ENCODE measurements around the gene ZNF618.

ZNF618 gene

DNA sequence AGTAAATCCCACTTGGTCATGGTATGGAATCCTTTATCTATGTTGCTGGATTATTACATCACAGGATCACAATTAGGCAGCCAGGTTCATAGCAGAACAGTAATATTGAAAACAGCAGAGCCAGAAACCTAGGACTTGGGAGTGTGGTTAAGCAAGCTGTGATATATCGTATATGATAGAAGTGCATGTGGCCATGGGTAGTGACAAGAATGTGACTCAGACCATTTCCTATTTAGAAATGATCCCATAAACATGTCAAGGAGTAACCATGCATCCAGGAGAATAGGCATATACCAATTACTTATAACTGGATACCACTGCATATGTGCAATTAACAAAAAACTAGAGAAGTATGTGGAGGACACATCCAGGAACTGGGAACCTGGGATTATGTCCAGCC, 170.8 kb downstream of the ZNF618 start:
- no peak for DNase-seq

DNA sequence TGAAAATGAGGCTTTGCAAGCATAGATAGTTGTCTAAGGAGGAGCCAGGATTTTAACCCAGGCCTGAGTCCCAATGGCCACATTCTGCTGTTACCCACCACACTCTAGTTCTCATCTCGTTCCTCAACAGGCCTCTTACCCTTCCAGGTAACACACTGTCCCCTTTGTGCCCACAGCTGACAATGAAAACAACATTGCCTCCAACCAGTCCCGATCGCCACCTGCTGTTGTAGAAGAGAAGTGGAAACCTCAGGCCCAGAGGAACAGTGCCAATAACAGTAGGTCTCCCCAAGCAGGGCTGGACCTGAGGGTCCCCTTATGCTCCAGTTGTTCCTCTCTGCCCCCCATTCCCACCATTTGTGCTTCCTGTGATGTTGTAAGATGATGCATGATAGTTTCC, 171.6 kb downstream of the ZNF618 start:
- DNase-seq: peak; percentile 8 to 24 (median 23)

GRCh38 chr9:114048533-114049415, 172.7 kb downstream of the ZNF618 start:
- DNase-seq: no peak

GRCh38 chr9:114049441-114050225, 173.5 kb downstream of the ZNF618 start:
- DNase-seq: no peak

DNA sequence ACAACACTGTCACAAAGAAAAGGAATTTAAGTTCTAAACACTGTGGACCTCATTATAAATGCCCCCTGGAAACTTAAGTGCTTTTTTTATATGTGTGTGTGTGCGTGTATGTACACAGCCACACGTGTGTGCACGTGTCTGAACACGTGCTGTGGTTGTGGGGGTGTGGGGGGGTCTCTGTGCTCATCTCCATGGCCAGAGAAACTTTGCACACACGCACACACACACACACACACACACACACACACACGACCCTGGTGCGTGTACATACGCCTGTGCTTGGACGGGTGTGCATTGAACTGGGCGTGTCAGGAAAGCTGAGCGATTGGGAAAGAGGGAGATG, 174.1 kb downstream of the ZNF618 start:
- no peak for DNase-seq

GRCh38 chr9:114050646-114051045, 174.5 kb downstream of the ZNF618 start:
- no peak for DNase-seq

DNA sequence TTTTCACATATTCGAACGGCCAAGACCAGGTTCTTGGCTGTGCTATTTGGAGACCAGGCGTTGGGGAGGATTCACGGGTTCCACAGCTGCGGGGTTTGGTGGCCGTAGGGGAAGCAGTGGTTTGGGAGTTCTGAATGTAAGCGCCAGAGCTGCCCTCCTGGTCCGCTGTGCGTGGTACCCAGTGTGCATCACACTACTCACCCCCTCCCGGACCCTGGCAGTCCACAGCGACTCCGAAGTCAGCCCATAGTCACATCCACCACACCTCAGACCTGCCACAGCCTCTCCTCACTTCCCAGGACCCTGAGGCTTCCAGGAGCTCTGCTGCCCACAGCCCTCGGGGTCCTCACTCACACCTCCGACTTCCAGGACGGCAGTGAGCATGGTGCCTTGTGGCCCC, 175.2 kb downstream of the ZNF618 start:
- no peak for DNase-seq

- no peak for DNase-seq
Observed at GRCh38 chr9:114051706-114052105, 175.6 kb downstream of the ZNF618 start.

DNA sequence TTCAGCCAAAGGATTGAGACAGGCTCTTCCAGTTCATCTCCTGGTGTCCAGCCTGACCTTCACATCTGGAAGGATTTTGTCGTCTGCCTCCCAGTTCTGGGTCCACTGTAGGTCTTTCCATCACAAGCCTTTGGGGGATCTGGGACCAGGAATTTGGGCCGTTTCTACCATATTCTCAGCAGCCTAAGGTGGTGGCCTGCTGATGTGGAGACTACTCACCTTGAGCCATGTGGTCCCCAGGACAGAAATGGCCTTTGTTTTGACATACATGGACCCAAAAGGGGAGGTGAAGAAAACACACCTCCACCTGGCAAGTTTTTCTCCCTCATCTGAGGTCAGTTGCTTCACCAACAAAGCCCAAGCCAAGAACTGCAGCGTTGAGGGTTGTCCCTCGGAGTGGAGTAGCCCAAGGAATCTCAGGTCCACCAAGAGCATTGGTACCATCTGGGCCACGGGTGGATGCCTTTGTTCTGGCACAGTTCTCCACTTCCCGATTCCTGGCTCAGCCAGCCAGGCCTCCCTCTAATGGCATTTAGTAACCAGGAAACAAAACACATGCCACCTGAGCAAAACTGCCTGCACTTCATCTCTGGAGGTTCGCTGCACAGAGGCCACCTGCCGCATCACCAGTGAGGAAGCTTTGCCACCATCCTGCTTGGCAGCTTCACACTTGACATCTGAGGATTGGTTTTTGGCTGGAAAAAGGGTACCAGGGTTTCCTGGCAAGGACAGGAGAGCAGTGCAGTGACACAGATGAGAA, 177.3 kb downstream of the ZNF618 start:
- DNase-seq: no peak

GRCh38 chr9:114054191-114054690, 178.1 kb downstream of the ZNF618 start:
- no peak for DNase-seq

DNA sequence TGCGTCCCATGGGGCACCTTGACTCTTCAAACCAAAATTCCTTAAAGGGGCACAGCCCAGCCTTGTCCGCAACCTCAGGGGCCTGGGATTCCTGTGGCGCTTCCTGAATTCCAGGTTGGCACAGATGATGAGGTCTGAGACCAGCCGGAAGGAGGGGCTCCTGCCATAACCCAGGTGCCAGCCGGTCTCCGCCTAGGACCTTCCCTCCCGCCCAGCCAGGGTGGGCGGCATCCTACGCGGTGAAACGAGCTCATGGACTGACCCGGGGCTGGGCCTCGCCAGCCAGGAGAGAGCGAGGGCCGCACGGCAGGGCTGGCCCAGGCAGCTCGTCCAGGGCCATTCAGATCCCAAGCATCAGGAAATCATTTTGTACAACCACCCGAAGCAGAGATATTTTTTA, 179.0 kb downstream of the ZNF618 start:
- DNase-seq: no peak

GRCh38 chr9:114055894-114056293, 179.8 kb downstream of the ZNF618 start:
- DNase-seq: no peak

DNA sequence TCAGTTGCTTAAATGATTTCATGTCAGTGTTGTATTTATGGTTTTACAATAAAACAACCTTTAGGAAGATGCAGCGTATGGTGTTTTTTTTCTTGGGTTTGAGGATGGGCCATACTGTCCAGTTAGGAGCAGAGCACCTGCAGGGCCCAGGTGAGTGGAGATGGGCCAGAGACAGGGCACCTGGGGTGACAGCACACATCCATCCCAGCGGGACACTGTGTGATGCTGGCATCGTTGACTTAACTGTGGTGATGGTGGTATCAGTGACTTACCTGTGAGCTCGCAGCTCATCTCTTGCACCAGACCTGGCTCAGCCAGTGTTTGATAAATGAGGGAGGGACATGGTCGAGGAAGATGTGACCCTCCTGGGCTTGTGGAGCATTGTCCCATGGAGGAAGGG, 180.4 kb downstream of the ZNF618 start:
- no peak for DNase-seq

- DNase-seq: no peak
Observed at GRCh38 chr9:114057161-114057885, 181.2 kb downstream of the ZNF618 start.

GRCh38 chr9:114058688-114059046, 182.6 kb downstream of the ZNF618 start:
- no peak for DNase-seq

DNA sequence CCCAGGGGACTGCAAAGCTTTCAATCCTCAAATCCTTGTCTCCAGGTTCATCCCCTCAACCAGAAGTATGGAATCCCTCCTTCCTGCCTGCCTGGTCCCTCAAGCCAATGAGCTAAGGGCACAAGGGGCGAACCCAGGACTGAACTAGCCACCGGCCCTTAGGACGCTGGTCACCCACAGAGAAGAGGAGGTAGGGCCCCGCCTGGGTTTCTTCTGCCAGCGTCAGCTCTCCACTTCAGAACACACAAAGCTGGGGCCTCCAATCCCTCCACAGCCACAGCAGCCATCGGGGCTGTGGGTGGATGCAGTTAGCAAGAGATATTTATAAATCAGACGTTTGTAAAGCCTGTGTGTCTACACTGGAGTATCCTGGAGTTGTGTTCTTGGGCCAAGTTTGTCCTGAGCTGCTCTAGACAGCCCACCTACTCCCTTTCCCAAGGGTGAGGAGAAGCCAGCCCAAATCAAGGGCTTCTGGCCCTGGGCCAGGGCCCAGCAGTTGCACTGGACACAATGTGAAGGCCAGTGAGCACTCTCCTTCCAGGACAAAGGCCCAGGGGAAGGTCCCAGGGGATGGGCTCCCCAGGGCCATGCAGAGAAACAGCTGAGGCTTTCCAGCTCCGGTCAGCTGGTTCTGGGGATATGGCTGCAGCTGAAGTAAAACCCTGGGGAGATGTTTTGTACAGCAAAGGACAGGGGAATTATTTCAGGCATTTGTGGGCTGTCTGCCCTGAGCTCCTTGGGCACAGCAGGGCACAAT, 183.1 kb downstream of the ZNF618 start:
- no peak for DNase-seq

- no peak for DNase-seq
Observed at GRCh38 chr9:114060070-114060469, 184.0 kb downstream of the ZNF618 start.

DNA sequence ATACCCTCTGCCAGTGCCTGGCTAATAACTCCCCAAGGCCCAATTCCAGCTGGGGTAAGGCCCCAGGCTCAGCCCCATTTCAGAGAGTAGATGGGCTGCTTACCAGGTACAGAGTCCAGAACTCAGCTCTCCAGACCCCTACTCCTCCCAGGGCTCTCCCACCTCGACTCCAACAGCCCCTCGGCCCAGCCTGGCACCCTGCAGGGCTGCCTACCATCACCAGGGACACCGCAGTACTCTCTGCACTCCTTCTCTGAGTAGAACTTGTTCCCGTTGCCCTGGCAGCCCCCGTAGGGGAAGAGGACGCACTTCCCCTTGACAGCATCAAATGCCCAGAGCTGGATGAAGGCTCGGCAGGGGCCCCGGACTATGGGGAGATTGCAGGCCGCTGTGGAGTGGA, 184.6 kb downstream of the ZNF618 start:
- DNase-seq: no peak

GRCh38 chr9:114061292-114061691, 185.2 kb downstream of the ZNF618 start:
- DNase-seq: no peak

DNA sequence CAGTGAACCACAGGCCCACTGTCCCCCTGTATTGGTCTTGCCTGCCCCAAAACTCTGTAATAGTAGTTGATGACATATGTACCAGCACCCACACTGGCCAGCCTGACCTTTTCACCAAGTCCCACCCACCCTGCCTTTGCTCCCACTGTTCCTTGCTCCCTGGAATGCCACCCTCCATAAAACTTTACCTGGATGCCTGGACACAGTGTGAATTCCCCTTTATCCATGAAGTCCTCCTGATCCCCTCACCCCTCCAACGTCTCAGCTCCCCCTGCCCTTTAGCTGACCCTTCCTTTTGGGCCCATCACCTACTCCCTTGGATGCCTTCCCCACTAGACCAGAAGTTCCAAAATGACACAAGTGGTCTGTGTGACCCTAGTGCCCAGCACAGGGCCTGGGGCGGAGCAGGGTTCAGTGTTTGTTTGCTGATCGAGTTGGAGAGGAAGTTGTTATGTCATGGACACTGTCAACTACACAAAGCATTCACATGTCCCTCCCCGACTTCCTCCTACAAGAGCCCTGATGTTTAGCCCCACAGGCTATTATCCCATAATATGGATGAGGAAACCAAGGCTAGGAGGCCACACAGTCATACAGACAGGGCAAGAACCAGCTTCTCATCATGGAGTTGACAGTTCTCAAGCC, 185.8 kb downstream of the ZNF618 start:
- peak; percentile 39 to 53 (median 47) for DNase-seq

- DNase-seq: no peak
Observed at GRCh38 chr9:114065304-114065703, 189.2 kb downstream of the ZNF618 start.
